ACC112 (cell line): ENCODE data around the gene NUDT14.

ENCODE experiments used
- H2AFZ ChIP-seq: fragments of 200-600 bp; sonication (generic); one replicate; pipeline ENCODE4 v1.6.0; 2017; ENCODE audit warnings: antibody characterized with exemption, low read length; ENCODE audit not compliant: unreplicated experiment
- H3K27ac ChIP-seq: fragments of 200-600 bp; sonication (generic); 2 replicates; pipeline ENCODE4 v1.5.1; 2014; ENCODE audit warnings: low read depth, mild to moderate bottlenecking, antibody characterized with exemption, low read length, moderate library complexity
- H3K27me3 ChIP-seq: fragments of 200-600 bp; sonication (generic); 2 replicates; pipeline ENCODE4 v1.6.1; 2014; ENCODE audit warnings: mild to moderate bottlenecking, antibody characterized with exemption, low read length, moderate library complexity, mixed read lengths; ENCODE audit not compliant: insufficient read depth
- H3K36me3 ChIP-seq: fragments of 200-600 bp; sonication (generic); 2 replicates; pipeline ENCODE4 v1.6.1; 2016; ENCODE audit warnings: mild to moderate bottlenecking, antibody characterized with exemption, low read length, moderate library complexity, mixed read lengths; ENCODE audit not compliant: insufficient read depth
- H3K4me1 ChIP-seq: fragments of 200-600 bp; sonication (generic); one replicate; pipeline ENCODE4 v1.6.1; 2016; ENCODE audit warnings: low read length, mixed read lengths; ENCODE audit not compliant: insufficient read depth, unreplicated experiment, control insufficient read depth
- H3K4me3 ChIP-seq: fragments of 200-600 bp; sonication (generic); 2 replicates; pipeline ENCODE4 v1.5.1; 2014; ENCODE audit warnings: mild to moderate bottlenecking, low read depth, low read length
- H3K79me2 ChIP-seq: fragments of 200-600 bp; sonication (generic); one replicate; pipeline ENCODE4 v1.6.0; 2016; ENCODE audit warnings: low read length; ENCODE audit not compliant: control insufficient read depth, unreplicated experiment, insufficient read depth

NUDT14 gene

GRCh38 chr14:105144026-105144665 lies 37.0 kb downstream of the NUDT14 start:
- Histone ChIP-seq H3K36me3 (no peaks in the 10 kb centered on the region), H3K4me1 (no peaks in the 10 kb centered on the region), H3K4me3 (no peak overlapping the region), H2AFZ (no peak overlapping the region), H3K27me3 (no peaks in the 10 kb centered on the region), H3K27ac (no peak overlapping the region), H3K79me2 (no peaks in the 10 kb centered on the region)

- H3K4me3 ChIP-seq: no peak overlapping the region
- no peaks in the 10 kb centered on the region for H3K4me1 ChIP-seq
- no peaks in the 10 kb centered on the region for H3K27me3 ChIP-seq
- H3K27ac ChIP-seq: no peak overlapping the region
- no peak overlapping the region for H2AFZ ChIP-seq
- H3K79me2 ChIP-seq: no peaks in the 10 kb centered on the region
- no peaks in the 10 kb centered on the region for H3K36me3 ChIP-seq
Measured at GRCh38 chr14:105143451-105144025, 37.6 kb downstream of the NUDT14 start.

GRCh38 chr14:105142651-105143450 lies 38.3 kb downstream of the NUDT14 start:
- Histone ChIP-seq H3K4me1 (no peaks in the 10 kb centered on the region), H3K27ac (no peak overlapping the region), H3K79me2 (no peaks in the 10 kb centered on the region), H2AFZ (no peak overlapping the region), H3K36me3 (no peaks in the 10 kb centered on the region), H3K4me3 (no peak overlapping the region), H3K27me3 (no peaks in the 10 kb centered on the region)

- Histone ChIP-seq H3K27me3 (no peaks in the 10 kb centered on the region), H3K4me3 (no peak overlapping the region), H3K79me2 (no peaks in the 10 kb centered on the region), H3K4me1 (no peaks in the 10 kb centered on the region), H3K36me3 (no peaks in the 10 kb centered on the region), H2AFZ (no peak overlapping the region), H3K27ac (no peak overlapping the region)
Measured at GRCh38 chr14:105141486-105142281, 39.4 kb downstream of the NUDT14 start.

GRCh38 chr14:105141026-105141425 lies 40.1 kb downstream of the NUDT14 start:
- Histone ChIP-seq H3K79me2 (no peaks in the 10 kb centered on the region), H3K4me3 (no peak overlapping the region), H3K4me1 (no peaks in the 10 kb centered on the region), H3K27me3 (no peaks in the 10 kb centered on the region), H2AFZ (no peak overlapping the region), H3K36me3 (no peaks in the 10 kb centered on the region), H3K27ac (no peak overlapping the region)

GRCh38 chr14:105140581-105140980 lies 40.5 kb downstream of the NUDT14 start:
- Histone ChIP-seq H3K4me1 (no peaks in the 10 kb centered on the region), H3K27ac (no peak overlapping the region), H3K36me3 (no peaks in the 10 kb centered on the region), H3K79me2 (no peaks in the 10 kb centered on the region), H2AFZ (no peak overlapping the region), H3K27me3 (no peaks in the 10 kb centered on the region), H3K4me3 (no peak overlapping the region)

GRCh38 chr14:105139831-105140239 lies 41.3 kb downstream of the NUDT14 start:
- Histone ChIP-seq H3K27me3 (peaks cover 1% of the 10 kb centered on the region), H3K4me1 (no peaks in the 10 kb centered on the region), H3K36me3 (no peaks in the 10 kb centered on the region), H2AFZ (no peak overlapping the region), H3K4me3 (no peak overlapping the region), H3K79me2 (no peaks in the 10 kb centered on the region), H3K27ac (no peak overlapping the region)

GRCh38 chr14:105139212-105139825 lies 41.8 kb downstream of the NUDT14 start:
- Histone ChIP-seq H3K4me1 (no peaks in the 10 kb centered on the region), H3K36me3 (no peaks in the 10 kb centered on the region), H3K4me3 (no peak overlapping the region), H3K79me2 (no peaks in the 10 kb centered on the region), H3K27ac (no peak overlapping the region), H3K27me3 (peaks cover 6% of the 10 kb centered on the region), H2AFZ (no peak overlapping the region)

- Histone ChIP-seq H3K27me3 (peaks cover 12% of the 10 kb centered on the region), H3K4me1 (no peaks in the 10 kb centered on the region), H3K27ac (no peak overlapping the region), H3K4me3 (no peak overlapping the region), H3K79me2 (no peaks in the 10 kb centered on the region), H2AFZ (no peak overlapping the region), H3K36me3 (no peaks in the 10 kb centered on the region)
Measured at GRCh38 chr14:105138551-105139111, 42.5 kb downstream of the NUDT14 start.

GRCh38 chr14:105138021-105138541 lies 43.0 kb downstream of the NUDT14 start:
- Histone ChIP-seq H3K4me1 (no peaks in the 10 kb centered on the region), H3K27me3 (peaks cover 17% of the 10 kb centered on the region), H2AFZ (no peak overlapping the region), H3K36me3 (no peaks in the 10 kb centered on the region), H3K4me3 (no peak overlapping the region), H3K79me2 (no peaks in the 10 kb centered on the region), H3K27ac (no peak overlapping the region)
